ENCODE results near the gene TSPAN9. TPM values are rescaled to one million over a fixed set of nuclear protein-coding genes. Genes with fewer than 3 reads are reported as not detected.
A peak's percentile ranks its signal among the peaks of the same experiment; 100 is the strongest.

TSPAN9 gene
- total and polyA plus RNA-seq, 4 donors = 27.6 to 40.1 (median 30.9) TPM

DNA sequence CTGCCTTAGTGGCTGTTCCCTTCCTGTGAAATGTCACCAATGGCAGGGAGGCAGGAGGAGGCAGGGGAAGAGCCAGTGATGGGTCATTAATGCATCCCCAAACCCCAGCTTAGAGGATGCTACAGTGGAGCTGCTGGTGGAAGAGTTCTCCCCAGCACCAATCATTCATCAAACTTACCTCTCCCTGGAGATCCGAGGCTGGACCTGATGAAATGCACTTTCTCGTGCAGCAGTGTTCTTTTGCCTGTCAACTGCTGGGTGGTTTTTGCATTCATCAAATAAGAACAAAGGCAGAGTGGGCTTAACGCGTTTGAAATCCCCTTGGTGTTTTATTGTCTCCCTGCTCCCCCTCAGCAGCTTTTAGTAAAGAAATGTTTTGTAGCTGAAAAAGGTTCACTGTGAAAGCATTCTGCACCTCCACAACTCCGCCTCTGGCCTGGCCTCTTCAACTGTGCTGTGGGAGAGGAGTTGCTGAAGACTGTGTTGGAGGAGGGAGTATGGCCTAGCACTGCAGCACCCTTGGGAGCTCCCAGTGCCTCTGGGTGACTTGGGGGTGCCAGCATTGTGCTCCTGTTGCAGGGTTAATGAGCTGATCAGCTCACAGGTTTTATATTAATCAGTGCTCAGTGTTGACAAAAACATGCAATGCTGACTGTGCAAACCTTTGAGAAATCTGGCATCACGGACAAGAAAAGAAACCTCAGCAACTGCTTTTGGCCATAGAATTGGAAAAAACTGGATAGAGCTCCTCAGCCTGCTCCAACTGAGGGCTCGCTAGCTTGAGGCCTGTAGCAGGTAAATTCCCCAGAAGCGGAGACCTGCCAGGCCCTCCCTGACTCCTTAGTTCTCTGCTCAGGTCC lies 14.4 kb downstream of the TSPAN9 start:
- no peak overlapping the region for H3K27ac ChIP-seq (ENCODE audit: low read depth, low read length)
- peaks cover 3% of the 10 kb centered on the region for H3K36me3 ChIP-seq (ENCODE audit: control insufficient read depth, insufficient read depth, low read length)
- H3K9me3 ChIP-seq (ENCODE audit: control insufficient read depth, insufficient read depth, low read length) = no peaks in the 10 kb centered on the region
- WGBS (ENCODE audit: insufficient coverage) = 78% methylated on average over 3 of the region's 8 CpGs
- H3K4me3 ChIP-seq (ENCODE audit: low read depth, low read length) = no peak overlapping the region
- DNase-seq (ENCODE audit: low read depth in 4 of 6, low spot score in 6 of 6) = peak in 1 of 6 donors; percentile 74
- H3K4me1 ChIP-seq (ENCODE audit: control insufficient read depth, insufficient read depth, low read length) = peaks cover 25% of the 10 kb centered on the region
- H3K27me3 ChIP-seq (ENCODE audit: control insufficient read depth, insufficient read depth, low read length) = no peaks in the 10 kb centered on the region

DNA sequence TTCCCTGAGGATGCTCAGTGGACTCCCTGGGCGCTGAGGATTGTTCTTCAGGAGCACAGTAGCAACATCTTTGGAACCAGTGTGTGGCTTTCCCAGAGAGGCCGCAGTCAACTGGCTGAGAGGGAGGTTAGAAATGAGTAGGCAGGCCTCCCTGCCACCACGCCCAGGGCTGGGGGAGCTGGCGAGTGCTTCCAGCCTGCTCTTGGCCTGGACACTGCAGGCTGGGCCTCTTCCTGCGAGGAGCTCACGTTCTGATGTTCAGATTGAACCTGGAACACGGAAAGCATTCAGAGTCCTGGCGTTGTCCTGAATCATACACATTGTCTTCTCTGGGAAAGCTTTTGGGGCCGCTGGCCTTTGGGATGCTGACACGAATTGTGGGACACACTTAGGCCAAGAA lies 15.6 kb downstream of the TSPAN9 start:
- Histone ChIP-seq H3K4me1 (ENCODE audit: control insufficient read depth, insufficient read depth, low read length) (peaks cover 32% of the 10 kb centered on the region), H3K27ac (ENCODE audit: low read depth, low read length) (no peak overlapping the region), H3K9me3 (ENCODE audit: control insufficient read depth, insufficient read depth, low read length) (no peaks in the 10 kb centered on the region), H3K27me3 (ENCODE audit: control insufficient read depth, insufficient read depth, low read length) (no peaks in the 10 kb centered on the region), H3K36me3 (ENCODE audit: control insufficient read depth, insufficient read depth, low read length) (peaks cover 3% of the 10 kb centered on the region), H3K4me3 (ENCODE audit: low read depth, low read length) (no peak overlapping the region)
- DNase-seq (ENCODE audit: low read depth in 4 of 6, low spot score in 6 of 6) = no peak
- 94% methylated on average over 10 of the region's 10 CpGs for WGBS (ENCODE audit: insufficient coverage)

DNA sequence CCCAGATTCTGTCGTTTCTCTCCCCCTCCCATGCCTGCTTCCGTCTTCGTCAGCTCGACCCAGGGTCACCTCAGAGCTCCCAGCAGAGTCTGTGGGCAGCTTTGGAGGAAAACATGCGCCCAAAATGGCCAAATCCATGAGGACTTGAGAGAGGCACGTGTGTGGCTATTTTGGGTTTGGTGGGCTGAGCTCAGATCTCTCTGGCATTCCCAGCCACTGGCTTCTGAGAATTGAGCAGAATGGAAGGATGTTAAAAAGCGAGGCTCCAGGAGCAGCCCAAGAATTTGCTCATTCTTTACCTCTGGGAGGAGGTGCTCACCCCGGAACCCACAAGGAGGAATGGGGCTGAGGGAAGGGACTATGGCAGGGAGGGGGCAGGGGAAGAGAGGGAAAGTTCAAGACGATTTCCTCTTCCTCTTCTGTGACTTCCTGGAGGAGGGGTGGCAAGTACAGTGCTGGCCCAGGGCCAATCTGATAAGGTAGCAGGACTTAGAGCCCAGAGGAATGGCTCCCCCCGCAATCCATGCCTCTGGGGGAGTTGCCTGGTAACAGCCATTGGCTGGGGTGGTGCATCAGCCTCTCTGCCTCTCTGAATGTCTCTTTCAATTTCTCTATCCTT lies 20.1 kb downstream of the TSPAN9 start:
- 45% methylated on average over 9 of the region's 10 CpGs for WGBS (ENCODE audit: insufficient coverage)
- Histone ChIP-seq H3K27ac (ENCODE audit: low read depth, low read length) (peak overlapping the region; percentile 52), H3K4me3 (ENCODE audit: low read depth, low read length) (no peak overlapping the region), H3K4me1 (ENCODE audit: control insufficient read depth, insufficient read depth, low read length) (peaks cover 26% of the 10 kb centered on the region), H3K9me3 (ENCODE audit: control insufficient read depth, insufficient read depth, low read length) (no peaks in the 10 kb centered on the region), H3K36me3 (ENCODE audit: control insufficient read depth, insufficient read depth, low read length) (no peaks in the 10 kb centered on the region), H3K27me3 (ENCODE audit: control insufficient read depth, insufficient read depth, low read length) (no peaks in the 10 kb centered on the region)
- DNase-seq (ENCODE audit: low read depth in 4 of 6, low spot score in 6 of 6) = peak in 1 of 6 donors; percentile 36

DNA sequence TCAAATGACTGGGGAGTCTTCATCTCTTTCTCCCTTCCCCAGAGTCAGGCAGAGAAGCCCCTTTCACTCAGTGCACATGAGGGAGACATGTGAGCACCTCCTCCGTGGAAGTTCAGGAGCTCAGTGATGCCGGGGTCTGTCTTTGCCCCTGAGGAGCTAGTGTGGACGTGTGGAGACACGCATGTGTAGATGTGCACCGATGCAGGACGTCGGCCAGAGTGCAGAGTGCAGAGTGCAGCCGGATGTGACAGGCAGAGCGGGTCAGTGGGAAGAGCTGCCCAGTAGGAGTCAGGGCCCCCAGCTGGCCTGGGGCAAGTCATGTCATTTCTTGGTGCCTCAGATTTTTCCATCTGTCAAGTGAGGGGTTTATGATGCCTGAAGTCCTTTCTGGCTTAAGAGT lies 20.7 kb downstream of the TSPAN9 start:
- Histone ChIP-seq H3K4me1 (ENCODE audit: control insufficient read depth, insufficient read depth, low read length) (peaks cover 28% of the 10 kb centered on the region), H3K27ac (ENCODE audit: low read depth, low read length) (peak overlapping the region; percentile 52), H3K9me3 (ENCODE audit: control insufficient read depth, insufficient read depth, low read length) (no peaks in the 10 kb centered on the region), H3K4me3 (ENCODE audit: low read depth, low read length) (no peak overlapping the region), H3K36me3 (ENCODE audit: control insufficient read depth, insufficient read depth, low read length) (no peaks in the 10 kb centered on the region), H3K27me3 (ENCODE audit: control insufficient read depth, insufficient read depth, low read length) (no peaks in the 10 kb centered on the region)
- DNase-seq (ENCODE audit: low read depth in 4 of 6, low spot score in 6 of 6) = no peak
- 76% methylated on average over 9 of the region's 9 CpGs for WGBS (ENCODE audit: insufficient coverage)

DNA sequence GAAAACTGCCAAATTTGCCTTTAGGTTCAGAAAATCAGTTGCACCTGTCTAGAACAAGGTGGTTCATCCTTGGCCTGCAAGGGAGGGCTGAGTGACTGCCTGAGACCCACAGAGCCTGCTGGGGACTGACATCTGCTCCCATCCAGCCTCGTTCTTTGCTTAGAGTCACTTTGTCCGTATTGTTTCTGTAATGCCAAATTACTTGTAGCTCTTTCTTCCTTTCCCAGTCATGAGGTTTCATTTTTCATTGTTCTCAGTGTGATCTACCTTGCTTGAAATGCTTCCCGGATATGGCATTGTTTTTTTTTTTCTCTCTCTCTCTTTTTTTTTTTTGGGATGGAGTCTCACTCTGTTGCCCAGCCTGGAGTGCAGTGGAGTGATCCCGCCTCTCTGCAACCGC lies 21.3 kb downstream of the TSPAN9 start:
- Histone ChIP-seq H3K27ac (ENCODE audit: low read depth, low read length) (no peak overlapping the region), H3K4me3 (ENCODE audit: low read depth, low read length) (no peak overlapping the region), H3K9me3 (ENCODE audit: control insufficient read depth, insufficient read depth, low read length) (no peaks in the 10 kb centered on the region), H3K36me3 (ENCODE audit: control insufficient read depth, insufficient read depth, low read length) (no peaks in the 10 kb centered on the region), H3K4me1 (ENCODE audit: control insufficient read depth, insufficient read depth, low read length) (peaks cover 33% of the 10 kb centered on the region), H3K27me3 (ENCODE audit: control insufficient read depth, insufficient read depth, low read length) (no peaks in the 10 kb centered on the region)
- 100% methylated on average over 2 of the region's 5 CpGs for WGBS (ENCODE audit: insufficient coverage)
- no peak for DNase-seq (ENCODE audit: low read depth in 4 of 6, low spot score in 6 of 6)

DNA sequence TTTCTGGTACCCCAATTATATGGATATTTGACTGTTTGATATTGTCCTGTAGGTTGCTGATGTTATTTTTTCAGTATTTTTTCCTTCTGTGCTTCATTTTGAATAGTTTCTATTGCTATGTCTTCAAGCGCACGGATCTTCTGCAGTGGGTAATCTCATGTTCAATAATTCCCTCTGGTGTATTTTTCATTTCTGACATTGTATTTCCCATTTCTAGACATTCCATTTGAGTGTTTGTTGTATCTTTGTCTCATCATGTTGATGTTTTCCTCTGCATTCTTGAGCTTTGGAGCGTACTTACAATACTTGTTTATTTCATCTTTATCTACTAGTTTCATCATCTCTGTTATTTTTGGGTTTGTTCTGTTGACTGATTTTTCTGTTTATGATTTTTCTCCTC lies 22.0 kb downstream of the TSPAN9 start:
- Histone ChIP-seq H3K9me3 (ENCODE audit: control insufficient read depth, insufficient read depth, low read length) (no peaks in the 10 kb centered on the region), H3K27me3 (ENCODE audit: control insufficient read depth, insufficient read depth, low read length) (no peaks in the 10 kb centered on the region), H3K4me1 (ENCODE audit: control insufficient read depth, insufficient read depth, low read length) (peaks cover 40% of the 10 kb centered on the region), H3K4me3 (ENCODE audit: low read depth, low read length) (no peak overlapping the region), H3K36me3 (ENCODE audit: control insufficient read depth, insufficient read depth, low read length) (no peaks in the 10 kb centered on the region), H3K27ac (ENCODE audit: low read depth, low read length) (no peak overlapping the region)
- no peak for DNase-seq (ENCODE audit: low read depth in 4 of 6, low spot score in 6 of 6)
- WGBS (ENCODE audit: insufficient coverage) = no CpG with 5 or more reads among the region's 3 CpGs

DNA sequence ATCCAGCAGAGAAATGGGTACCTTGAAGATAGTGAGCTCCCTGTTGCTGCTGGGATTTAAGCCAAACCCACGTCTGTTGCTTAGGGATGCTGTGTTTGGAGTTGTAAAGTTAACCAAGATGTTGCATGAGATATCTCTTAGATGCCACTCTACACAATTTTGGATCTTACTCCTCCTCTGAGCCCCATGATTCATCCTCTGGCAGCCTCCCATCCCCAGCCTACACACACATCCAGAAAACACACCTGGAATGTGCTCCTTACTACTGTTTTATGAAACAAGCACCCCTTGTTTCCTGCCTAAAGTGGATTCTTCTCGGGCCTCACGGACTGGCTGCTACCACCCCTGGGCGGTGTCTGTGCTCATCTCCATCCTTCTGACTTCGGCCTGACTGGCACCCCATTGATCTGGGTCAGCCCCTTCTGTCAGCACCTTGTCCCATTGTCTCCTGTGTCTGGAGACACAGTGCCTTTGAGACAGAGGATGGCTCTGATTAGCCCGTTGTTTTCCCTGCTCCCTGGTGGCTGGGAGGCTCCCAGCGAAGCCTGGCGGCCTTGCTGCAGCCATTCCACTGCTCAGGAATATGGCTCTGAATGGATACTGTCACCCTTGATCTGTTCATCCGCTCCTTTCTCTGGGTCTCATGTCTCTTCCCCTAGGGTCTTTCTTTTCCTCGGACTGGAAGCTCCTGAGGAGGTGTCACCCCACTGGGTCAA lies 24.3 kb downstream of the TSPAN9 start:
- WGBS (ENCODE audit: insufficient coverage) = 77% methylated on average over 8 of the region's 10 CpGs
- no peak overlapping the region for H3K4me3 ChIP-seq (ENCODE audit: low read depth, low read length)
- H3K27me3 ChIP-seq (ENCODE audit: control insufficient read depth, insufficient read depth, low read length) = no peaks in the 10 kb centered on the region
- peaks cover 58% of the 10 kb centered on the region for H3K4me1 ChIP-seq (ENCODE audit: control insufficient read depth, insufficient read depth, low read length)
- DNase-seq (ENCODE audit: low read depth in 4 of 6, low spot score in 6 of 6) = no peak
- no peaks in the 10 kb centered on the region for H3K9me3 ChIP-seq (ENCODE audit: control insufficient read depth, insufficient read depth, low read length)
- H3K36me3 ChIP-seq (ENCODE audit: control insufficient read depth, insufficient read depth, low read length) = no peaks in the 10 kb centered on the region
- no peak overlapping the region for H3K27ac ChIP-seq (ENCODE audit: low read depth, low read length)

DNA sequence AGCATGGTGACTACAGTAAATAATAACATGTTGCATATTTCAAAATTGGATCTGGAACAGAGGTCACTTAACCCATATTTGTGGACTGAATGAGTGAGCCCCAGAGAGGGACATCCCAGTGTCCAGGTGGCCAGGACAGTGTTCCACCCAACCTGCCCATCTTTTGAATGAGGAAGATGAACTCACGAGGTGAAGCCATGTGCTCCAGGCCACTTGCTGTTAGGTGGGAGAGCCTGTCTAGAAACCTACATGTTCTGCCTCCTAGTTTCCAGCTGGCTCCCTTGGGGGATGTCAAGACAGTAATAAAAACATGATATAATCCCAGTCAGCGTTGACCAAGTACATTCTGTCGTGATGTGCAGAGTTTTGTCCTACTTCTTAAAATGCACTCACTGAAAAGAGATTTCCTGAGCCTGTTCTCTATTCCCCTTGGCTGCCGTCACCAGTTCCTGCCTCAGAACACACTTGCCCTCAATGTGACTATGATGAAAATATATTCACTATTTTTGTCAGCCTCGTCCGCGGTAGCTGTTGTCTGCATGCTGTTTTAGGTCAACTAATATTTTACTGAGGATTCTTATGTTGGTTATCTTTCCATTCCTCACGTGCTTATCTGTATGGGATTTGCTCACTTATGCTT lies 25.7 kb downstream of the TSPAN9 start:
- Histone ChIP-seq H3K27me3 (ENCODE audit: control insufficient read depth, insufficient read depth, low read length) (no peaks in the 10 kb centered on the region), H3K36me3 (ENCODE audit: control insufficient read depth, insufficient read depth, low read length) (no peaks in the 10 kb centered on the region), H3K4me3 (ENCODE audit: low read depth, low read length) (no peak overlapping the region), H3K9me3 (ENCODE audit: control insufficient read depth, insufficient read depth, low read length) (no peaks in the 10 kb centered on the region), H3K4me1 (ENCODE audit: control insufficient read depth, insufficient read depth, low read length) (peaks cover 59% of the 10 kb centered on the region), H3K27ac (ENCODE audit: low read depth, low read length) (no peak overlapping the region)
- no peak for DNase-seq (ENCODE audit: low read depth in 4 of 6, low spot score in 6 of 6)
- 60% methylated on average over 4 of the region's 8 CpGs for WGBS (ENCODE audit: insufficient coverage)

DNA sequence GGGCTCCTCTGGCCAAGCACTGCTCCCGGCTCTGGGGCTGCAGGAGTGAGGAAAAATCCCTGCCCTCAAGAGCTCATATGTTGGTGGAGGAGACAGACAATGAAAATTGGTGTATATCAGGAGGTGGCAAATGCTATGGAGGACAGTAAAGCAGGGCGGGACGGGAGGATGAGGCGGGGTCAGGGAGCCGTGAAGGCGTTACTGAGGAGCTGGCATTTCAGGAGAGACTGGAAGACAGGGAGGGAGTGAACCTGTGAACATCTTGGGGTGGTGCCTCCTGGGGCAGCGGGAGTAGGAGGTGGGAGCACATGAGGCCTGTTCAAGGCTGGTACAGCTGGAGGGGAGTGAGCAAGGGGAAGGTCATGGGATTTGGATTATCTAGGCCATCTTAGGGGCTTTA lies 26.6 kb downstream of the TSPAN9 start:
- 99% methylated on average over 7 of the region's 7 CpGs for WGBS (ENCODE audit: insufficient coverage)
- Histone ChIP-seq H3K9me3 (ENCODE audit: control insufficient read depth, insufficient read depth, low read length) (no peaks in the 10 kb centered on the region), H3K27ac (ENCODE audit: low read depth, low read length) (no peak overlapping the region), H3K4me3 (ENCODE audit: low read depth, low read length) (no peak overlapping the region), H3K36me3 (ENCODE audit: control insufficient read depth, insufficient read depth, low read length) (no peaks in the 10 kb centered on the region), H3K4me1 (ENCODE audit: control insufficient read depth, insufficient read depth, low read length) (peaks cover 53% of the 10 kb centered on the region), H3K27me3 (ENCODE audit: control insufficient read depth, insufficient read depth, low read length) (no peaks in the 10 kb centered on the region)
- no peak for DNase-seq (ENCODE audit: low read depth in 4 of 6, low spot score in 6 of 6)

All from spinal cord (tissue), 10 donors.